ENCODE data around the gene TPGS2.

DNA sequence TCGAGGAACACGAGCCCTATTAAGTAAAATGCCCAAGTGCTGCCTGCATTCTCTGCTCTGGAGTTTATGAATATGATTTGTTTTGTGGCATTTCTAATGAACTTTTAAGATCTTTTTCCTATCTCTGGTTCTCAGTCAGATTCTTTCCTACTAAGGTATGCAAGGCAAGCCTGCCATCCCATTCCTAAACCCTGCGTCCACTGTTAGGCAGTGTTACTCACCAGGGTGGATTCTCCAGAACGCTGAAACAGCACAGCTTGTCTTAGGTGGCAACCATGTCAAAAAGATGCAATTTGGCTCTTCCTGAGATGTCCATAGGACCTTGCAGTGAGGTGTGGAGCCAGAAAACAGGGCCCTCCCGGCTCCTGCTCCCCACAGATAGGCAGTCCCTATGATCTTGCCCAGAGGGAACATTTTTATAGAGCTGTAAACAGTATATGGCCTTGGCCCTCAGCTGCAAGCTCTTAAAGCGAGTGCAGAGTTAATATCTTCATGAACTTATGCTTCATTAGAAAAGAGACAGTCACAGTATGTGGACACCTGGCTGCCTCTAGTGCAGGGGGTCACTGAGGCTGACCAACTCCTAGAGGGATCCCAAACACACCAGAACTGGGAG lies 84.4 kb downstream of the TPGS2 start:
- TF ChIP-seq, protein P1, sequence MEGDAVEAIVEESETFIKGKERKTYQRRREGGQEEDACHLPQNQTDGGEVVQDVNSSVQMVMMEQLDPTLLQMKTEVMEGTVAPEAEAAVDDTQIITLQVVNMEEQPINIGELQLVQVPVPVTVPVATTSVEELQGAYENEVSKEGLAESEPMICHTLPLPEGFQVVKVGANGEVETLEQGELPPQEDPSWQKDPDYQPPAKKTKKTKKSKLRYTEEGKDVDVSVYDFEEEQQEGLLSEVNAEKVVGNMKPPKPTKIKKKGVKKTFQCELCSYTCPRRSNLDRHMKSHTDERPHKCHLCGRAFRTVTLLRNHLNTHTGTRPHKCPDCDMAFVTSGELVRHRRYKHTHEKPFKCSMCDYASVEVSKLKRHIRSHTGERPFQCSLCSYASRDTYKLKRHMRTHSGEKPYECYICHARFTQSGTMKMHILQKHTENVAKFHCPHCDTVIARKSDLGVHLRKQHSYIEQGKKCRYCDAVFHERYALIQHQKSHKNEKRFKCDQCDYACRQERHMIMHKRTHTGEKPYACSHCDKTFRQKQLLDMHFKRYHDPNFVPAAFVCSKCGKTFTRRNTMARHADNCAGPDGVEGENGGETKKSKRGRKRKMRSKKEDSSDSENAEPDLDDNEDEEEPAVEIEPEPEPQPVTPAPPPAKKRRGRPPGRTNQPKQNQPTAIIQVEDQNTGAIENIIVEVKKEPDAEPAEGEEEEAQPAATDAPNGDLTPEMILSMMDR (conservative IDR thresholded peaks at IDR 0.05 in 1 of 2, IDR thresholded peaks at IDR 0.05 in 1 of 2; ENCODE audit: extremely low read depth in 1 of 2, insufficient read depth in 1 of 2, low read depth in 1 of 2, low read length in 2 of 2) = no peak
- TF ChIP-seq EZH2 (IDR thresholded peaks at IDR 0.05; ENCODE audit: borderline replicate concordance, low read length) = no peak
